ENCODE results near the gene QSOX2.
"Not testable (repeated sequence)": the region's sequence is repeated elsewhere in the genome, so short reads cannot be mapped to it uniquely, and the experiment has no call there.

The QSOX2 gene

DNA sequence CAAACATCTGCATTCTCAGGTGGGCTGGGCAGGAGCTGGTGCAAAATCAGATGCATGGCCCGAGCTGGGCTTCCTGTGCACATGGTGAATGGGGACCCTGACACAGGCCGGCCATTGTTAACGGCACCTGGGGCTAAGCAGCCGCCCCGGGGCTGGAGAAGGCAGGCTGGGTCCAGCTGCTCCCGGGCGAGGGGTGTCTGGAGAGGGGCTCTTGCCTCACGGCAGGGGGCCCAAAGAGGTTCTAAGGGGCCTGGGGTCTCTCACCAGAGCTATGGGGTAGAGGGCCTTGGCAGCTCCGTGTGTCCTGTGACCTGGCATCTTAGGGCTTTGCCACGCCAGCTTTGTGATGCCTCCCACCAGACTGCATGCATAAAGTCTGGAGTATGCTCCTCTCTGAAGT is 5.1 kb upstream of the QSOX2 start:
- no peak for DNase-seq

DNA sequence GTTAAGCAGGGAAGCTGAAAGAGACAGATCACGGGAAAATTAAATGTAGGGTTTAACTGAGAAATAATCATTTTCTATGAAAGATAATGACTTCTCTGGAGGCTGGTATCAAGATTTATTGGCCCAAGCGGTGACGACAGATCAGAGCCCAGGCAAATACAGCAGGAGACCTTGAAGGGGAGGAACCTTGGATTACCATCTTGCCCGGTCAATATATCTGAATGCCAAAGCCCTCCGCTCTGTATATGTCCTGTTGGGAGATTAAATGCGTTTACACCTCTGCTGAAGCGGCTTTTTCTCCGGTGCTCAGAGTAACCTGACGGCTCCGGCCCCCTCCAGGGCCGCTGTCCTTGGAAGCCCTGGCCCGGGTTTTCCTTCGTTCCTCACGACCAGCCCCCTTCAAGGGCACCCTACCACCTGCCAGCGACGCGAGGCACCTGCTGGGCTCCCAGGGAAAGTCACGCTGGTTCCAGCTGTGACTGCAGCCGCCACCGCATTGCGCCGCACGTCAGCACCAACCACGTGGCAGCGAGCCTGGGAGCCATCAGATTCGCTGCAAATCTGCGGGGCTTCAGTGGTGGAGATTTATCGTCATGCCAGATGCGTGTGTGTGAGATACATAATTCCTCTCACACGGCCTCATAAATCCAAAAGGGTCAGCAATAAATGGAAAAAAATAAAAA is 4.4 kb upstream of the QSOX2 start:
- DNase-seq, result no peak

DNA sequence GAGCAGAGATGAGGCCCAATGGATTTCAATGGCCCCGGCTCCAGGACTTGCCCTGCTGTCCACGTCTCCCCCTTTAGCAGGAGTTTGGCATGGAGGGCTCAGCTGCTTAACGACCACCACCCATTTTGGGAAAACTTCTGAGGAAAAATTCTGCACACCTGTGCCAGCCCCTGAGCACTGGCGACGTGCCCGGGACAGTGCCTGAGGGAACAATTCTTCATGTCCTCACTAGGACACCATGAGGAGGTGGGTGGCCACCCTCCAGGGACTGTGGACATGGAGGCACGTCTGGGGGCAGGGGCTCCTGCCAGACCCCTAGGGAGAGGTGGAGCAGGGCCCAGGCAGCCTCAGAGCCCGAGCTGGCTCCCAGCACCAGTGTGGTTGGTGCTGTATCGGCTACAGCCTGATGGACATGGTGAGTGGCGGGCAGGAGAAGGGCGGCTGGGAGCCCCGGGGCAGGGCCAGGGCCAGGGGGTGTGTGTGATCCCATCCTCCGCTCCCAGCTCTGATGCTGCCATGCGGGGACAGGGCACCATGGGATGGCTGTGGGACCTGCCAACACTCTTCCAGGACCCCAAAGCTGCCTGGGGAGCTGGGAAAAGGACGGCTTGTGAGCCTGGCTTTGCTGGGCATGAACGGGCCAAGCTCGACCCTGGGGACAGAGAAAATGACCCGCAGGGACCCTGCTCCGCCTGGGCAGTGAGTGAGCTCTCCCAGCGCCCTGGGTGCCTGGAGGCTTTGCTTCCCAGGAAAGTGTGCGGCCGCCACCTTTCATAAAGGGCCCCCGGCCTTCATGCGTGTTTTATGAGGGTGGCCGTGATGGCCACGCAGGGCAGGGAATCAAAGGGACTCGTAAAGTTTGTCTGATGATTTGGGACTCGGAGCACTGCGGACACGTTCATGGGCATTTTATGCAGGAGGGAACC is 3.6 kb upstream of the QSOX2 start:
- no peak for DNase-seq

DNA sequence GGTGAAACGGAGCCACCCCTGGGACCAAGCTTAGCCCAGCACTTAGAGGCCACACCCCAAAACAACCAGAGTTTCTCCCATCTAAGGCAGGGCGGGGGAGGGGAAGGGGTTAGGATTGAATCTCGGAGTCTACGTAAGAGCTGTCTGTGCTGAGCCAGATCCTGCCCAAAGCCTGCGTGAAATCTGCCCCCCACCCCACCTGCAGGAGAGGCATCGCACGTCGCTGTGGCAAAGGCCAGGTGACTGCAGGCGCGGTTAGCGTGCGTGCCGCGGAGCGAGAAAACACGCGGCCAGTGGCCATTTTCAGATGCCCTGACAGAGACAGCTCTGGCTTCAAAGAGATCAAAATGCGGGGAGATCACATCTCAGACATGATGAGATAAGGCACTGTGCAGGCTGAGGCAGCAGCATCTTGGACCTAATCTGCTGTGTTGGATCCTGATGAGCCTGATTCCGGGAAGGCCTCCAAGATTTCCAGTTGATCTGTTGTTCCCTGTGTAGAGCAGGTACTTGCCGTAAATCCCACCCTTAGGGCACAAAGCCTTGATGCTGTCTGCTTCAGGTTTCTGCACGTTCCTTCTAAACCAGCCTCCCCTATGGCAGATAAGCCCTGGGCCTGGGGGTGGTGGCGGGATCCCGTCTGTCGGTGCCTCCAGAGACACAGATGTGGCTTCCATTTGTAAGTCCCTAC is 2.5 kb upstream of the QSOX2 start:
- no peak for DNase-seq

DNA sequence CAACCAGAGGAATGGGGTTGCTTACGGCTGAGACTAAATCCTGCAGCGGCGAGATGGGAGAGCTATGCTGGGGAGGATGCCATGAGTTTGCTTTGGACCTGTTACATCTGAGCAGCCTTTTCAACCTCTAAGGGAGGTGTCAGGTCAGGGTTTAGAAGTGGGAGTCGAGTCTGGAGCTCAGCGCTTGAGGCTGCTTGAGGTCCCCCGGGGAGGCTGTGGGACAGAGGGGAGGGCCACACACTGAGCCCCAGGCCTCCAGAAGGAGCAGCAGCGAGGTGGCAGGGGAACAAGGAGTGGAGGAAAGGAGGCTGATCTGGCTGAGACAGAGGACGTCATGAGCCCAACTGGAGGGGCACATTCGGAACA is 1.9 kb upstream of the QSOX2 start:
- DNase-seq, result no peak

DNA sequence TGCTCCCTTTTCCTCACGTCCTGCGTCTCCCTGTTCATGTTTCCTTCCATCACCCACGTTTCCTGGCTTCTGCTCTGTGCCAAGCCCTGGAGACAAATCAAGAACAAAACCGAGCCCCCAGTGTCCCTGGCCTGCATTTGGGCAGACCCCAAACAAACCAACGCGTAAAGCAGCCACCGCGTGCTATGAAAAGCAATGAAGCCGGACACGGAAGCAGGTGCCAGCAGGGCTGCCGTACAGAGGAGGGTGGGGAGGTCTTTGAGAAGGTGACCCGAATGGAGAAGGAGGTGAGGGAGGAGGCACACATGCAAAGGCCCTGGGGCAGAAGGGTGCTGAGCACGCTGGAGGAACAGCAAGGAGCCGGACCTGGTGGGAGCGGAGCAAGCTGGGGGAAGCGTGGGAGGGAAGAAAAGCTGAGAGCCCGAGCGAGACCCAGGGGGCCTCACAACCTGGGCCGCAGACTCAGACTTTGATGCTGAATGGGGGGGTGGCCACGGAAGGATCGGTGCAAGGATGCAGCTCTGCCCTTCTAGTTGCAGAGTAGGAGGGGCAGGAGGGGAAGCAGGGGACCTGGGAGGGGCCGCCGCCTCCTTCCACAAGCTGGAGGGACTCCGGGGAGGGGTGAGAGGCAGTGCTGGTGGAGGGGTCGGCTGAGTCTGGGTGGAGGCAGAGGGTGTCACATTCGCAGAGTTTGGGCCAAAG is 1.4 kb upstream of the QSOX2 start:
- no peak for DNase-seq

DNA sequence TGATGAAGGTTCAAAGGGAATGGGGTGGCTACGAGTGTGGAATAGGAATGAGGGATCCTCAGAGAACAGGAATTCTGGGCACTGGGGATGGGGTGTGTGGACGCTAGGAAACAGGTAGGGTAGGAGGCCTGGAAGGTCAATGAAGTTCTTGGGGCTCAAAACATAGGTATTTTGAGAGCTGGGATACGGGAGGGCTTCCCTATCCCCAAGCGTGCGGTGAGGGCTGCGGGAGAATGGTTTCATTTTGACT is 718 bp downstream of the QSOX2 start:
- DNase-seq, result no peak

DNA sequence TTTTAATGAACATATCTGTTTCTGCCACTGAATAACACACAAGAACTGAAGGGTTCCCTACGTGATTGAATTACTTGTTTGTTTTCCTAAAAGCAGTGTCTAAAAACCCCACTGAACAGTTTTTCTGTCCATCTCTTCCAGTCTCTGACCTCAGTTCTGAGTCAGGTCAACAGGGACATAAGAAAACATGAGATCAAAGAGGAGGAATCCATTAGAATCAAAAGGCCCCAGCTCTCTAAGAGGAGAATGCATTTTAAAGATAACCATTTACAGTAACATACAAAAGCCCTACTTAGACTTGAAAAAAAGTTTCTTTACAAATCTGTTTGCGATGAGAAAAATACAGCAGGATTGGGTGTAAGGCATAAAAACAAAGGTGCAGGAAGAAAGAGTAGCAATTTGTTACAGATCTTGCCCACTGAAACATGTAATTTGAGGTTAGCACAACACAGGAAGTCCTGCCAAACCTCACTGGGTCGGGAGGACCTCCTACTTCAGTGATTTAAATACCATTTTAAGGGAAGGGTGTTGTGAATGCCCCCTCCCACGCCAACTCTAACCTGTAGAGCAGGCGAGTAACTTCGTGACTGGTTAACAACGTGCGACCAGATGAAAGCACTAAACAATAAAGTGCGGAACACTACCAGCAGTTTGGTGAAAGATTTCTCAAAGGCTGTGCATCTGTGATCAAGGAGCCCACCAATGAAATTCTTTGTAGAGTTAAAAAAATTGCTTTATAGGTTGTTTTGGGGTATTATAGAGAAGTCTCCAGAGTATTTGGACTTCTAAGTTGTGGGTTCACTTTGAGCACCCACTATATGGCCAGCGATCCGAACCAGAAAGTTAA is 1.3 kb downstream of the QSOX2 start:
- DNase-seq, result no peak

DNA sequence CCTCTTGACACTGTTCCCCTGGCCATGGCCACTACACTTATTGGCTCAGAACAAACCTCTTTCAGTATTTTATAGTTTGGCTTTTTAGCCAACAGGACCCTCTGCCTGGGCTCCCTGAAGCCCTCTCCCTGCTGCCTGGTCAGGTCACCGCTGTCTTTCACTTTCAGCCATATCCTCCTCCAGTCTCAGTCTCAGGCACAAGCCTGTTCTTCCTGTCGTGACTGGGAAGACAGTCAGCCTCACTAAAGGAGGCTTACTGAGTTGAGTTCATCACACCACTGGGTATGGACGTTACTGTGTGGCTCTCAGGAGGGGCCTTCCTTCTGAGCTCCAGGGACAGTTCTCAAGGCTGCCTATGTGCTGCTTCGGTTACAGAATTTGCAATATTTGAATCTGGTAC is 2.0 kb downstream of the QSOX2 start:
- DNase-seq, result no peak

DNA sequence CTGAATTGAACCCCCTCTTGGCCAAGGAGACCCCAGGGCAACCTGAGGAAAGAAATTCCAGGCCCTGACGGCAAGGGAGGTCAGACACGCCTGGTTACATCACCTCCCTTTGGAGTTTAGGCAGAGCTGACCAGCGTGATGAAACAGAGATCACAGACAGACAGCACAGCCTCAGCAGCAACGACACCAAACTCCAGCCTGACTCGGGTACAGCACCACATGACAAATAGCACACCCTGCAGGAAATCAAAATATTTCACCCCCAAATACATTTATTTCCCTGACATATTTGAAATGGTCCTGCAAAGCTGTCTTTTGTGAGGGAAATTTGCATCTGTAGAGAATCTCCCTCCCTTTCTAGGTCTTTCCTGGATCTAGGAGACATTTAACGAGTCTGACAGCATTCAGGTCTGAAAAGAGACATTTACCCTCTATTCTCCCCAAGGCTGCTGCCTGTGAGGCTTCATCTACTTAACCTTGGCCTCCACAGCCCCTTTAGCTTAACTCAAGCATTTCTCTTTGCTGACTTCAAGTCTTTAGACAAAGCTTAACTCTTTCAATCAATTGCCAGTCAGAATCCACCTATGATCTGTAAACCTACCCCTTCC is 2.6 kb downstream of the QSOX2 start:
- DNase-seq, result peak; percentile 13

DNA sequence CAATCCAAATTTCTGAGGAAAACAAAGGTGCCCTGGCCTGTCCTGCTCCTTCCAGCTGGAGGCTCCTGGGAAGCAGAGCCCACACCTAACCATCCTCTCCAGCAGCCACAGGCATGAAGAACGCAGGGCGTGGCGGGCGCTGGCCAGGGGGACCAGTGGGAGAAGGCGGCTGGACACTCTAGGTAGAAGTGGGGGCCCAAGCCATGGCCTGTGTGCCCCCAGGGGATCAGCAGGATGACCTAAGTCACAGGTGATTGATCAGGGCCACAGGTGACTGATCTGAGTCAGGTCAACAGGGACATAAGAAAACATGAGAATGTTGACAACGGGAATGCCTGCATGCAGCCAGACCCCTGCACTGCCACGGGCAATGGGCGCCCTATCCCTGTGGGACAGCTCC is 3.4 kb downstream of the QSOX2 start:
- no peak for DNase-seq

DNA sequence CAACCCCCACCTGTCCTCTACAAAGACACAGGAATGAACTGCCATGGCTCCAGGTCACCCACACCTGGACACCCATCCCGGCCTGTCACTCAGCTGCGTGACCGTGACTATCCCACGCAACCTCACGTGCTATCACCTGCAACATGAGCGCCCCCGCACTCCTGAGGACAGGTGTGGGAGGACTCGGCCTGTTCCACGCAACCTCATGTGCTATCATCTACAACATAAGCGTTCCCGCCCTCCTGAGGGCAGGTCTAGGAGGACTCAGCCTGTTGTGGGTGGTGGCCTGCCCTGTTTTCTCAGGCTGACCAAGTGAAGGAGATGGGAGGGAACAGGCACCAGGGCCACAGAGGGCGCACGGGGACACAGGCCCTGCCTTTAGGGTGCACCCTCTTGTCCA is 4.1 kb downstream of the QSOX2 start:
- DNase-seq, result no peak

DNA sequence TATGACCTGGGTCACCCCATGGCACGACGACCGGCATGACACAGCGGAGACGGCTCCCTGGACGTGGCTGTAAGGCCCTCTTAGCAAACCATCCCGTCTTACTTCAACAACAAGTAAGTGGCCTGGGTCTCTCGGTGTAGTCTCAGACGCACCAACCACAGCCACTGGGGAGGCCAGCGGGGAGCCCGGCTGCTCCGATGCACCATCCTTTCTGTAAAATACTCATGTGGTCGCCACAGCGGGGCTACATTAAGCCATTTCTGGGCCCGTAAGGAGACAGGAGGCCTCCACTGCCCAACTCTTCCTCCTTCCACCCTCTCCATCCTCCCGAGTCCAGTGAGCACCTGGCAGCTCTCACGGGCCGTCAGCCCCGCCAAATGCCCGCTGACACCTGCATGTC is 4.7 kb downstream of the QSOX2 start:
- no peak for DNase-seq

DNA sequence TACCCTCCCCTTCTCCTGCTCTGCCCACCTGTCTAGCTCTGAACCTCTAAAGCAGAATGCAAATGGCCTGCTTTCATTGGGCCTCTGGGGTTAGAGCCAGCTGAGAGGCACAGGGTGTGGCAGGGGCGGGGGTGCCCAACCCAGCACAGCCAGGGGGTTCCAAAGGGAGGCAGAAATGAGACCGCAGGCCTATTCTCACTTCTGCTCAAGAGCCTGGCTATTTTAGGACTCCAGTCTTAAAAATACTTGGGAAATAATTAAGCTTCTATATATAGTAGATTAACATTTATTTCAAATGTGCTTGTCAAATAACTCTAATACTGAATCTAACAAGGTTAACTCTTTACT is 5.7 kb downstream of the QSOX2 start:
- DNase-seq, result no peak

DNA sequence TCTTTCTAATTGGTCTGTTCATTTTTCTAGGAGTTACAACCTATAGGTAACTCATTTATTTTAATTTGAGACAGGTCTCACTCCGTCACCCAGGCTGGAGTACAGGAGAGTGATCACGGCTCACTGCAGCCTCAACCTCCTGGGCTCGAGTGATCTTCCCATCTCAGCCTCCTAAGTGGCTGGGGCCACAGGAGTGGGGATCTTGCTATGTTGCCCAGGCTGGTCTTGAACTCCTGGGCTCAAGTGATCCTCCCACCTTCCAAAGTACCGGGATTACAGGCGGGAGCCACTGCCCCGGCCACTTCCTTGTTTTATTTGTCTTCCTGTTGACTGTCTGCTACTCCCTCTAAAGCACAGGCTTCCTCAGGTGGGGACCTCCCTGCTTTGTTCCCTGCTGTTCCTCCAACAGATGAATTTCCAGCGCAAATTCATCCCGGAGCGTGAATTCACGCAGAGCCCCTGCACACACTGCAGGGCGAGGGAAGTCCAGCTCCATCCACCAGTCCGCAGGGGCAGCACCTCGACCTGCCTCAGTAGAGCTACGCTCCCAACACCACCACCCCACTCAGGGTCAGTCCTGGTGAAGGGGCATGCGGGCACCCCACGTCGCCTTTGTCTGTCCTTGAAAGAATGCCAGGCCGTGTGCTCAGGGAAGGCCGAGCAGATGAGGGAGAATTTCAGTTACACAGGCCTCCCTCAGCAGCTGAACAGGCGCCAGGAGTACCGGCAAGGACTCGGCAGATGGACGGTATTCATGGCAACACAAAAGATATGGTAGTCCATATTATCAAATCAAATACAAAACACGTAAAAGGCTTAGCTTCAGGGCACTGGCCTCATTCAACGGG is 6.3 kb downstream of the QSOX2 start:
- DNase-seq, result no peak

DNA sequence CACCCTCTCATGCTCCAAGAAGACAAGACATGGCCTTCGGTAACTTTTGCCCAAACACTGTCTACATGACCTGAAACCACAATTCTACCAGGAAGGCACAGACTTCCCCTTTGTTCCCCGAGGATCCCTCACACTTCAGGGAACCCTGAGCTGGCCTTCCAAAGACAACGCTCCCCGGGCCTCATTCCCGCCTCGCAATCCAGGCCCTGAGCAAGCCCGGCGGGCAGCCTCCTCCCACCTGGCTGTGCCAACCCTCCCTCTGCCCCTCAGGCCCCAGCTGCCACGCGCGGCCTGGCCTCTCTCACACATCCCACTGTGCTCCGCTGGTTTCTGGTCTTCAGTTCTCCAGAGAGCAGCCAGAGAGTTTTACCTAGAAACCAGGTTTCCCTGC is 7.3 kb downstream of the QSOX2 start:
- no peak for DNase-seq

DNA sequence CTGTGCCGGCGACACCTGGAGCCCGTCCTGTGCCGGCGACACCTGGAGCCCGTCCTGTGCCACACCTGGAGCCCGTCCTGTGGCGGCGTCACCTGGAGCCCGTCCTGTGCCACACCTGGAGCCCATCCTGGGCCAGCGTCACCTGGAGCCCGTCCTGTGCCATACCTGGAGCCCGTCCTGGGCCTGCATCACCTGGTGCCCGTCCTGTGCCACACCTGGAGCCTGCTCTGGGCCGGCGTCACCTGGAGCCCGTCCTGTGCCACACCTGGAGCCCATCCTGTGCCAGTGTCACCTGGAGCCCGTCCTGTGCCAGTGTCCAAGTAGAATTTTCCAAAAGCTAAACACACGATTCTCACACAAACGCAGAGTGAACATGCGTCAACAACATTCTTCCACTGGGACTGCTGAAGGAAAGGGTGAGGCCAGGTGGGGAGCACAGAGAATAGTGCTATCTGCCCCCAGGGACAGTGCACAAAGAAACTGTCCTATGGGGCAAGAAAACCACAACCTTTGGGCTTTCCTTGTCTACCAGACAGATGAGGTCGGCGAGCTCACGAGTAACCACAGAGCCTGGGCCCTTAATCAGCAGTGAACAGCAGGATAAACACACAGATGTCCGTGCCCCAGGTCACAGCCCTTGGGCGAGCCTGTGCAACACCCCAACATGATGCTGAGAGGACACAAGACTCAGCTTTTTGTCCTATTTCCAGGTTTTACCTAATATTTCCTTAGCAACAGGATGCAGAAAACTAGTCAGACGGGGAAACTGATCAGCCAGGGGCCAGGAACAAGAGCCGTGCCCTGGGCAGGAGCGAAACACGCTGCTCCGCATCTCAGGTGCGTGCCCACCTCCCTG is 7.9 kb downstream of the QSOX2 start:
- no peak for DNase-seq

DNA sequence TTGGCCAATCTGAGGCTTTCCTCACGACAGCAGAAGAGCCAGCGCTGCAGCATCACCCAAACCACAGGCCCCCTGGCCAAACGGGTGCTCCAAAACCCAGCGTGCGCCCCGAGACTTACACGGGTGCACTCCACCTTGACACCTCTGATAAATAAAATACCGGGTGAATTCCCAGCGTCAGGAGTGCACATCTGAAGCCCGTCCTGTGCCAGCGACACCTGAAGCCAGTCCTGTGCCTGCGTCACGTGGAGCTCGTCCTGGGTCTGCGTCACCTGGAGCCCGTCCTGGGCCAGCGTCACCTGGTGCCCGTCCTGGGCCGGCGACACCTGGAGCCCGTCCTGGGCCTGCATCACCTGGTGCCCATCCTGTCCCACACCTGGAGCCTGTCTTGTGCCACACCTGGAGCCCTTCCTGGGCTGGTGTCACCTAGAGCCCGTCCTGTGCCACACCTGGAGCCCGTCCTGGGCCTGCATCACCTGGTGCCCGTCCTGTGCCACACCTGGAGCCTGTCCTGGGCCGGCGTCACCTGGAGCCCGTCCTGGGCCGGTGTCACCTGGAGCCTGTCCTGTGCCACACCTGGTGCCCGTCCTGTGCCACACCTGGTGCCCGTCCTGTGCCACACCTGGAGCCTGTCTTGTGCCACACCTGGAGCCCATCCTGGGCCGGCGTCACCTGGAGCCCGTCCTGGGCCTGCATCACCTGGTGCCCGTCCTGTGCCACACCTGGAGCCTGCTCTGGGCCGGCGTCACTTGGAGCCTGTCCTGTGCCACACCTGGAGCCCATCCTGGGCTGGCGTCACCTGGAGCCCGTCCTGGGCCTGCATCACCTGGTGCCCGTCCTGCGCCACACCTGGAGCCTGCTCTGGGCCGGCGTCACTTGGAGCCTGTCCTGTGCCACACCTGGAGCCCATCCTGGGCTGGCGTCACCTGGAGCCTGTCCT is 8.9 kb downstream of the QSOX2 start:
- DNase-seq, result not testable (repeated sequence)

All from fibroblast of skin of scalp (primary cell).